ENCODE results near the gene GDF2.

DNA sequence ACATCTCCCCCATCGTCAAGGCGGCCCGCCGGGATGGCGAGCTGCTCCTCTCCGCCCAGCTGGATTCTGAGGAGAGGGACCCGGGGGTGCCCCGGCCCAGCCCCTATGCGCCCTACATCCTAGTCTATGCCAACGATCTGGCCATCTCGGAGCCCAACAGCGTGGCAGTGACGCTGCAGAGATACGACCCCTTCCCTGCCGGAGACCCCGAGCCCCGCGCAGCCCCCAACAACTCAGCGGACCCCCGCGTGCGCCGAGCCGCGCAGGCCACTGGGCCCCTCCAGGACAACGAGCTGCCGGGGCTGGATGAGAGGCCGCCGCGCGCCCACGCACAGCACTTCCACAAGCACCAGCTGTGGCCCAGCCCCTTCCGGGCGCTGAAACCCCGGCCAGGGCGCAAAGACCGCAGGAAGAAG lies 12.2 kb upstream of the GDF2 start:
- TF ChIP-seq DPF2 (IDR thresholded peaks at IDR 0.05), result no peak
- no peak for TF ChIP-seq POLR2A (IDR thresholded peaks at IDR 0.05; ENCODE audit: low read depth, low read length)
- no peak for TF ChIP-seq POLR2AphosphoS5 (IDR thresholded peaks at IDR 0.05; ENCODE audit: low read length)
- TF ChIP-seq TAF1 (IDR thresholded peaks at IDR 0.05; ENCODE audit: borderline replicate concordance, low read depth, low read length), result no peak
- TF ChIP-seq HDGF (IDR thresholded peaks at IDR 0.05), result no peak
- TF ChIP-seq, protein P1, sequence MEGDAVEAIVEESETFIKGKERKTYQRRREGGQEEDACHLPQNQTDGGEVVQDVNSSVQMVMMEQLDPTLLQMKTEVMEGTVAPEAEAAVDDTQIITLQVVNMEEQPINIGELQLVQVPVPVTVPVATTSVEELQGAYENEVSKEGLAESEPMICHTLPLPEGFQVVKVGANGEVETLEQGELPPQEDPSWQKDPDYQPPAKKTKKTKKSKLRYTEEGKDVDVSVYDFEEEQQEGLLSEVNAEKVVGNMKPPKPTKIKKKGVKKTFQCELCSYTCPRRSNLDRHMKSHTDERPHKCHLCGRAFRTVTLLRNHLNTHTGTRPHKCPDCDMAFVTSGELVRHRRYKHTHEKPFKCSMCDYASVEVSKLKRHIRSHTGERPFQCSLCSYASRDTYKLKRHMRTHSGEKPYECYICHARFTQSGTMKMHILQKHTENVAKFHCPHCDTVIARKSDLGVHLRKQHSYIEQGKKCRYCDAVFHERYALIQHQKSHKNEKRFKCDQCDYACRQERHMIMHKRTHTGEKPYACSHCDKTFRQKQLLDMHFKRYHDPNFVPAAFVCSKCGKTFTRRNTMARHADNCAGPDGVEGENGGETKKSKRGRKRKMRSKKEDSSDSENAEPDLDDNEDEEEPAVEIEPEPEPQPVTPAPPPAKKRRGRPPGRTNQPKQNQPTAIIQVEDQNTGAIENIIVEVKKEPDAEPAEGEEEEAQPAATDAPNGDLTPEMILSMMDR (IDR thresholded peaks at IDR 0.05 in 2 of 3, conservative IDR thresholded peaks at IDR 0.05 in 1 of 3; ENCODE audit: control insufficient read depth in 2 of 3, extremely low read depth in 1 of 3, insufficient read depth in 1 of 3, low read depth in 3 of 3, low read length in 3 of 3), result no peak
- no peak for TF ChIP-seq RFX5 (IDR thresholded peaks at IDR 0.05; ENCODE audit: low read depth, low read length)
- no peak for TF ChIP-seq TCF7 (IDR thresholded peaks at IDR 0.05; ENCODE audit: borderline replicate concordance)
- no peak for TF ChIP-seq CEBPB (IDR thresholded peaks at IDR 0.05; ENCODE audit: borderline replicate concordance in 1 of 2, low read depth in 2 of 2, low read length in 2 of 2)
- no peak for TF ChIP-seq GABPA (IDR thresholded peaks at IDR 0.05; ENCODE audit: low read depth)
- no peak for TF ChIP-seq NBN (IDR thresholded peaks at IDR 0.05)
- no peak for TF ChIP-seq ZNF24 (IDR thresholded peaks at IDR 0.05)
- no peak for TF ChIP-seq ATF3 (IDR thresholded peaks at IDR 0.05; ENCODE audit: borderline replicate concordance, extremely low read depth, low read depth, low read length)
- TF ChIP-seq SPI1 (IDR thresholded peaks at IDR 0.05; ENCODE audit: borderline replicate concordance, insufficient read depth, low read depth, low read length), result no peak

Measured in GM12878 (cell line).